Measurements from ENCODE around the gene MATK.
A peak's percentile ranks its signal among the peaks of the same experiment; 100 is the strongest.

MATK gene

GRCh38 chr19:3785938-3786824 is at the start of gene MATK:
TSS of gene MATK (minus strand) at chr19:3786381. CDS start at chr19:3785135, 1,246 bp downstream.
- no peak for TF ChIP-seq ZFX (IDR thresholded peaks at IDR 0.05; ENCODE audit: borderline replicate concordance)
- TF ChIP-seq CTCF (IDR thresholded peaks at IDR 0.05): no peak
- H3K27ac ChIP-seq: peak within 1 kb of the TSS; percentile 71

GRCh38 chr19:3835055-3835435 is 48.9 kb upstream of the MATK start:
- TF ChIP-seq CTCF (IDR thresholded peaks at IDR 0.05): no peak
- TF ChIP-seq ZFX (IDR thresholded peaks at IDR 0.05; ENCODE audit: borderline replicate concordance): no peak
- H3K27ac ChIP-seq: no peak overlapping the region

- TF ChIP-seq CTCF (IDR thresholded peaks at IDR 0.05) (no peak), ZFX (IDR thresholded peaks at IDR 0.05; ENCODE audit: borderline replicate concordance) (no peak)
- no peak overlapping the region for H3K27ac ChIP-seq
These were observed 48.3 kb upstream of the MATK start for GRCh38 chr19:3834349-3835054.

GRCh38 chr19:3833578-3834348 is 47.6 kb upstream of the MATK start:
- TF ChIP-seq CTCF (IDR thresholded peaks at IDR 0.05) (no peak), ZFX (IDR thresholded peaks at IDR 0.05; ENCODE audit: borderline replicate concordance) (no peak)
- no peak overlapping the region for H3K27ac ChIP-seq

GRCh38 chr19:3832001-3832400 is 45.8 kb upstream of the MATK start:
- TF ChIP-seq CTCF (IDR thresholded peaks at IDR 0.05): no peak
- no peak for TF ChIP-seq ZFX (IDR thresholded peaks at IDR 0.05; ENCODE audit: borderline replicate concordance)
- H3K27ac ChIP-seq: no peak overlapping the region

- H3K27ac ChIP-seq: no peak overlapping the region
- TF ChIP-seq ZFX (IDR thresholded peaks at IDR 0.05; ENCODE audit: borderline replicate concordance): no peak
- no peak for TF ChIP-seq CTCF (IDR thresholded peaks at IDR 0.05)
These were observed 45.4 kb upstream of the MATK start for GRCh38 chr19:3831601-3832000.

Measured in 22Rv1 (cell line).